ENCODE measurements around the gene KNL1.
"Not testable (repeated sequence)": the region's sequence is repeated elsewhere in the genome, so short reads cannot be mapped to it uniquely, and the experiment has no call there.

Gene KNL1

GRCh38 chr15:40650479-40650878 is 56.4 kb downstream of the KNL1 start:
- no peak for TF ChIP-seq CTCF (conservative IDR thresholded peaks at IDR 0.05)
- no peak for TF ChIP-seq ZFX (IDR thresholded peaks at IDR 0.05)
- H3K27ac ChIP-seq = no peak overlapping the region

GRCh38 chr15:40660686-40661085 is 66.6 kb downstream of the KNL1 start:
- TF ChIP-seq ZFX (IDR thresholded peaks at IDR 0.05) (no peak), CTCF (conservative IDR thresholded peaks at IDR 0.05) (no peak)
- no peak overlapping the region for H3K27ac ChIP-seq

- TF ChIP-seq CTCF (conservative IDR thresholded peaks at IDR 0.05) (no peak), ZFX (IDR thresholded peaks at IDR 0.05) (no peak)
- H3K27ac ChIP-seq = no peak overlapping the region
Observed at GRCh38 chr15:40664909-40665308, 70.9 kb downstream of the KNL1 start.

- H3K27ac ChIP-seq = not testable (repeated sequence)
Observed at GRCh38 chr15:40676290-40676689, 82.2 kb downstream of the KNL1 start.

GRCh38 chr15:40676906-40677305 is 82.9 kb downstream of the KNL1 start:
- H3K27ac ChIP-seq = not testable (repeated sequence)

- no peak for TF ChIP-seq ZFX (IDR thresholded peaks at IDR 0.05)
- no peak for TF ChIP-seq CTCF (conservative IDR thresholded peaks at IDR 0.05)
- H3K27ac ChIP-seq = no peak overlapping the region
Observed at GRCh38 chr15:40680151-40680550, 86.1 kb downstream of the KNL1 start.

GRCh38 chr15:40680959-40681358 is 86.9 kb downstream of the KNL1 start:
- not testable (repeated sequence) for H3K27ac ChIP-seq

GRCh38 chr15:40684381-40684780 is 90.3 kb downstream of the KNL1 start:
- H3K27ac ChIP-seq = no peak overlapping the region
- TF ChIP-seq ZFX (IDR thresholded peaks at IDR 0.05) (no peak), CTCF (conservative IDR thresholded peaks at IDR 0.05) (no peak)

GRCh38 chr15:40685376-40685775 is 91.3 kb downstream of the KNL1 start:
- H3K27ac ChIP-seq = no peak overlapping the region
- TF ChIP-seq ZFX (IDR thresholded peaks at IDR 0.05) (no peak), CTCF (conservative IDR thresholded peaks at IDR 0.05) (no peak)

All from C4-2B (cell line).